NB4 (cell line): Measurements from ENCODE around the gene FGD2.

Source experiments
- DNase-seq: peaks from one replicate; pipeline ENCODE4 v3.0.0; 2010; ENCODE audit warnings: low read depth
- H3K4me3 ChIP-seq: one replicate; pipeline ENCODE4 v1.5.1; 2011; ENCODE audit warnings: mild to moderate bottlenecking, low read depth, low read length, moderate library complexity
- MYC ChIP-seq: IDR thresholded peaks from 2 replicates; pipeline ENCODE4 v1.6.1; 2011; ENCODE audit warnings: low read depth, low read length
- POLR2A ChIP-seq: IDR thresholded peaks from 2 replicates; pipeline ENCODE4 v1.6.1; 2011; ENCODE audit warnings: mild to moderate bottlenecking; ENCODE audit not compliant: insufficient read length; ENCODE audit errors: extremely low read depth
- TF ChIP-seq, protein P1 (sequence below): IDR thresholded peaks from one replicate; pipeline ENCODE4 v1.5.1; 2012; ENCODE audit warnings: low read depth, low read length
- TF ChIP-seq, protein P2 (sequence below): IDR thresholded peaks from 2 replicates; pipeline ENCODE4 v1.6.1; 2011; ENCODE audit warnings: low read depth, low read length

Gene FGD2

DNA sequence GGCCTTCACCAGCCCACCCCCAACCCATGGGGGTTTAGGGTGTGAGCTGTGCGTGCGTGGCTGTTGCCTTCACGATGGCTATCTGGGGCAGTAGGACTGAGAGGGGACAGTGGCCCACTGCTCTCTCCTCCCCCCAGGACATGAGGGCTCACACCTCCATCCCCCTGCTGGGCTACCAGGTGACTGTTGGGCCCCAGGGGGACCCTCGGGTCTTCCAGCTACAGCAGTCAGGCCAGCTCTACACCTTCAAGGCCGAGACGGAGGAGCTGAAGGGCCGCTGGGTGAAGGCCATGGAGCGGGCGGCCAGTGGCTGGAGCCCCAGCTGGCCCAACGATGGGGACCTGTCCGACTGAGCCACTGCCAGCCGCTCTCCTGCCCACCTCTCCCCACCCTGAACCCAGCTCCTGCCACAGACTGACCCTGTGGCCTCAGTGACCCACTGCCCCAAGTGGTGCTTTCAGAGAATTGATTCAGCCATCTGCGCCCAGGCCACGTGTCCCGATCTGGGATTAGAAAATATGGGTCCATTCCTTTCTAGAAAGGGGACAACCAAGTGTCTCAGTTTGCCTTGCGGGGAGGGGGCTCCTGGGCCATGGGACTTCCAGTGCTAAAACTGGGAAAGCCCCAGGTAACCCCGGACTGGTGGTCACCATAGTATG, 22.5 kb downstream of the FGD2 start:
- H3K4me3 ChIP-seq = no peak overlapping the region
- no peak for DNase-seq
- TF ChIP-seq, protein P1, sequence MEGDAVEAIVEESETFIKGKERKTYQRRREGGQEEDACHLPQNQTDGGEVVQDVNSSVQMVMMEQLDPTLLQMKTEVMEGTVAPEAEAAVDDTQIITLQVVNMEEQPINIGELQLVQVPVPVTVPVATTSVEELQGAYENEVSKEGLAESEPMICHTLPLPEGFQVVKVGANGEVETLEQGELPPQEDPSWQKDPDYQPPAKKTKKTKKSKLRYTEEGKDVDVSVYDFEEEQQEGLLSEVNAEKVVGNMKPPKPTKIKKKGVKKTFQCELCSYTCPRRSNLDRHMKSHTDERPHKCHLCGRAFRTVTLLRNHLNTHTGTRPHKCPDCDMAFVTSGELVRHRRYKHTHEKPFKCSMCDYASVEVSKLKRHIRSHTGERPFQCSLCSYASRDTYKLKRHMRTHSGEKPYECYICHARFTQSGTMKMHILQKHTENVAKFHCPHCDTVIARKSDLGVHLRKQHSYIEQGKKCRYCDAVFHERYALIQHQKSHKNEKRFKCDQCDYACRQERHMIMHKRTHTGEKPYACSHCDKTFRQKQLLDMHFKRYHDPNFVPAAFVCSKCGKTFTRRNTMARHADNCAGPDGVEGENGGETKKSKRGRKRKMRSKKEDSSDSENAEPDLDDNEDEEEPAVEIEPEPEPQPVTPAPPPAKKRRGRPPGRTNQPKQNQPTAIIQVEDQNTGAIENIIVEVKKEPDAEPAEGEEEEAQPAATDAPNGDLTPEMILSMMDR = no peak
- TF ChIP-seq, protein P2, sequence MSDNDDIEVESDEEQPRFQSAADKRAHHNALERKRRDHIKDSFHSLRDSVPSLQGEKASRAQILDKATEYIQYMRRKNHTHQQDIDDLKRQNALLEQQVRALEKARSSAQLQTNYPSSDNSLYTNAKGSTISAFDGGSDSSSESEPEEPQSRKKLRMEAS = no peak
- no peak for TF ChIP-seq POLR2A
- no peak for TF ChIP-seq MYC

DNA sequence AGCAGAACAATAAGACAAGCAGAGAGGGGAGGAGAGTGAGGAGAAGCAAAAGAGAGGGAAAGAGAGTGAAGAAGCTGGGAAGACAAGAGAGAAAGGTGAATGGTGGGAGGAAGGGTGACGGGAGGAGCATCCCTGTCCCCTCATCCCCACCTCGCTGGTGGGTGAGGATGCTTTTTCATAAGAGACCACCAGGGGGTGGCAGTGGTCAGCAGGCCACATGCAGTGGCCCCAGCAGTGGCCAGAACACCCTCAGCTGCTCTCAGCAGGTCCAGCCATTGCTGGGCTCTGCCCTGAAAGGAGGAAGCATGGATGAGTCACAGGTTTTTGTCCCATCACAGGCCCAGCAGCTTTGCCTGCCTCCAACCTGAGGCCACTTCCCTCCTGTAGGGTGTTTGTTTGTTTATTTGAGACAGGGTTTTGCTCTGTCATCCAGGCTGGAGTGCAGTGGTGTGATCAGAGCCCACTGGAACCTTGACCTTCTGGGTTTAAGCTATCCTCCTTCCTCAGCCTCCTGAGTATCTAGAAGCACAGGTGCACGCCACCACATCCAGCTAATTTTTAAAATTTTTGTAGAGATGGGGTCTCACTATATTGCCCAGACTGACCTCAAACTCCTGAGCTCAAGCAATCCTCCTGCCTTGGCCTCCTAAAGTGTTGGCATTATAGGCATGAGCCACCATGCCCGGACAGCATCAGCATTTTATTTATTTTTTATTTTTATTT, 24.0 kb downstream of the FGD2 start:
- TF ChIP-seq, protein P1 = peak; percentile 81
- TF ChIP-seq, protein P2 = peak; percentile 64; the same call in 1 of the 2 replicates
- peak; percentile 47 for TF ChIP-seq MYC
- TF ChIP-seq POLR2A = no peak
- peak; percentile 92 for DNase-seq
- H3K4me3 ChIP-seq = no peak overlapping the region

DNA sequence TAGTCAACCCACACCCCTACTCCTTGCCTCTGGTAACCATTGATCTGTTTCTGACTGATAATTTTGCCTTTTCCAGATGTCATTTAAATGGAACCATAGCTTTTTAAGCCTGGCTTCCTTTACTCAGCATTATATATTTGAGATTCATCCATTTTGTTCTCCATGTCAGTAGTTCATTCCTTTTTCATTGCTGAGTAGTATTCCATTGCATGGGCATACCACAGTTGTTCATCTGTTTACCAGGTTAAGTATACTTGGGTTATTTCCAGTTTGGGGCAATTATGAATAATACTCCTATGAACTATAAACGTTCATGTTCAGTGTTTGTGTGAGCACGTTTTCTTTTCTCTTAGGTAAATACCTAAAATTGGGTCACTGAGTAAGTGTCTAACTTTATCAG, 25.1 kb downstream of the FGD2 start:
- no peak for DNase-seq
- no peak for TF ChIP-seq MYC
- no peak for TF ChIP-seq POLR2A

DNA sequence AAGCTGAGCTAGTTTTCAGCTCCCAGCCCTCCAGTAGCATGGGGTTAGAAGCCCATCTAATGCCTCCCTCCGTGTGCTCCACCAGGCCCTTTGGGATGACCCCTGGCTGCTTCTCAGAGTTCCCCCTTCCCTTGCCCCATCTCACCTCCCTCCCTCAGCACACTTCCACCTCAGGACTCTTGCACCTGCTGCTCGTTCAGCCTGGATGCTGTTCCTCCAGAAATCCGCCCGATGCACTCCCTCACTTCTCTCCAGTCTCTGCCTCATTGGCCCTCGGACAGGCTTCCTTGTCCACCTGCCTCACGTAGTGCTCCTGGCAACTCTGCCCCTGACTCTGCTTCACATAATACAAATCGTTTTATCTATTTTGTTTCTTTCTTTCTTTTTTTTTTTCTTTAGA, 26.8 kb downstream of the FGD2 start:
- DNase-seq = no peak
- TF ChIP-seq POLR2A = no peak
- TF ChIP-seq MYC = no peak
- TF ChIP-seq, protein P2 = no peak
- TF ChIP-seq, protein P1 = no peak
- H3K4me3 ChIP-seq = no peak overlapping the region

More for the DNA sequence above, 25.1 kb downstream of the FGD2 start:
- H3K4me3 ChIP-seq = no peak overlapping the region

DNA sequence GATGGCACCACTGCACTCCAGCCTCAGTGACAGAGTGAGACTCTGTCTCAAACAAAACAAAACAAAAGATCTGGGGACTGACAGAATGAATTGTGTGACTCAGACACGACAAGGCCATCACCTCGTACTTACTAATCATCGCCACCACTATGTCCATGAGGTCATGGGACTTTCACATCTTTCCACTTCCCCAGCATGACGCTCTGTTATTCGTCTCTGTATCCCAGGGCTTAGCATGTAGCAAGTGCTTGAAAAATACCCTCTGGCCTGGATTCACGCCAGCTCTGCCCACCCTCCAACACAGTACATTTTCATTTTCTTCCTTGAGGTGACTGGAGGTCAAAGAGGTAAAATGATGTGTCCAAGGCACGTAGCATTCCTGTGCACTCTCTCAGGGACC, 27.8 kb downstream of the FGD2 start:
- TF ChIP-seq, protein P1 = no peak
- no peak for TF ChIP-seq MYC
- TF ChIP-seq POLR2A = no peak
- TF ChIP-seq, protein P2 = no peak
- no peak overlapping the region for H3K4me3 ChIP-seq
- DNase-seq = no peak

DNA sequence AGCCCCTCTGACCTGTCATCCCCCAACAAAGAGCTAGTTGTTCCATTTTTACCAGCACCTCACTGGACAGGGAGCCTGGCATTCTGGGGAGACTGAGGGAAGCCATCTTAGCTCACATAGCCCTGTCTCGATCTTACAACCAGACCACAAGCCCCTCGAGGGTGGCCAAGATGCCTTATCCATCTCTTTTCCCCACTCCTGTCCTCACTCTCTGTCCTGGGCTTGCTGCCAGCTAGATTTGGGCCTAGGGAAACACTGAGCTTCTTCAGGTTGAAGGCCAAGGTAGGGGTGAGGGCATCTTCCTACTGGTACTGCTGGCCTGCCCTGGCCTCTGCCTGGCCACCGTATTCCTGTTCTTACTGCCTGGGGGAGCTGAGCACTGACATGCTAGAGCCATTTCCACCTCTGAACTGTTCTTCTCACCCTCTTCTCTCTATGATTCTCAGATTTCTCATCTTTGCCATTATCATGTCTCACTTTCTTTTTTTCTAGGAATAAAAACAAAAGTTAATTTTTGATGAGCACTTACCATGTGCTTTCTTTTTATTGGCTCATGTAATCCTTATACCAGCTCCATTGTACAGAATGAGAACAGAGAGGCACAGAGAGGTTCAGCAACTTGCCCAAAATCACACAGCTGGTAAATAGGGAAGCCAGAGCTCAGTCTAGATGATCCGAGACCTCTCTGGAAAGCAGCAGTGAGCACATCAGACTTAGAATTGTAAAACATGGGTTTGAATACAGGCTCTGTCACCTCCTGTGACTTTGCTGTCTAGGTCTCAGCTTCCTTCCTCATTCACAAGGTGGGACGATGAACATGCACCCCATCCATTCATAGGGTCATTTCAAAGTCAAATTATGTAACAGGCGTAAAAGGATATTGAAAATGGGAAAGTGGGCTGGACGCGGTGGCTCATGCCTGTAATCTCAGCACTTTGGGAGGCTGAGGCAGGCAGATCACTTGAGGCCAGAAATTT, 28.7 kb downstream of the FGD2 start:
- DNase-seq = no peak
- no peak overlapping the region for H3K4me3 ChIP-seq
- TF ChIP-seq, protein P2 = no peak
- TF ChIP-seq, protein P1 = no peak
- TF ChIP-seq POLR2A = no peak
- TF ChIP-seq MYC = no peak
